Ovary (tissue), 9 donors: Measurements from ENCODE around the gene ADORA1. TPM values are rescaled to one million over a fixed set of nuclear protein-coding genes. Genes with fewer than 3 reads are reported as not detected.

Experiments used
- DNase-seq, 5 donors: peaks; one replicate each; pipeline ENCODE4 v3.0.0-alpha.2; 2019 to 2020
- H3K27ac ChIP-seq, 2 donors: fragments of 200-600 bp; one replicate each; pipeline versions ENCODE4 v1.5.1 to v1.8.0; 2019 to 2022
- H3K27me3 ChIP-seq: fragments of 200-600 bp; one replicate; pipeline ENCODE4 v1.8.0; 2022
- H3K36me3 ChIP-seq: fragments of 200-600 bp; sonication (generic); one replicate; pipeline ENCODE4 v1.5.1; 2019
- H3K4me1 ChIP-seq: one replicate; pipeline ENCODE4 v1.8.1; 2013; ENCODE audit warnings: mild to moderate bottlenecking, moderate library complexity; ENCODE audit not compliant: insufficient read depth
- H3K4me3 ChIP-seq: fragments of 200-600 bp; sonication (generic); one replicate; pipeline ENCODE4 v1.5.1; 2017
- H3K9me3 ChIP-seq, 2 donors: fragments of 200-600 bp in 1 of 2; sonication (generic) in 1 of 2; one replicate each; pipeline versions ENCODE4 v1.5.1 to v1.8.1; 2013 to 2019; ENCODE audit warnings: mild to moderate bottlenecking in 1 of 2, moderate library complexity in 1 of 2
- EP300 ChIP-seq: sonication (generic); formaldehyde crosslinking; IDR thresholded peaks from one replicate; pipeline ENCODE4 v1.6.1; 2017; ENCODE audit warnings: antibody characterized with exemption
- POLR2A ChIP-seq: fragments of 450-650 bp; IDR thresholded peaks from one replicate; pipeline ENCODE4 v1.6.1; 2017; ENCODE audit warnings: antibody characterized with exemption, mild to moderate bottlenecking, moderate library complexity
- WGBS, 3 donors: extraction: QIAGEN DNeasy Blood & Tissue Kit in 1 of 3; methylation state at CpG; one replicate each; pipeline versions ENCODE4 v1.1.5 to v1.1.7; 2013 to 2017; 5-methylcytosine and 5-hydroxymethylcytosine counted together
- intact Hi-C, 4 donors: fragments of 100-400 bp; cut with DNase I; formaldehyde crosslinking; loops; one replicate each; pipeline versions ENCODE4 v1.11.0 to v1.15.1; 2022 to 2023
- polyA plus RNA-seq, 2 donors: library from polyadenylated mRNA; stranded (reverse); fragments of 200-250 nt in 1 of 2; fragments of 350-450 nt in 1 of 2; fragmentation: Illumina TruSeq in 1 of 2; extraction: RNeasy Lipid Tissue Mini Kit (QIAGEN cat#74804) in 1 of 2; gene quantifications; one replicate each; pipeline ENCODE4 v1.2.3, GENCODE V29; 2013 to 2014
- total RNA-seq, 7 donors: library from RNA; depleted of rRNA in 2 of 7; stranded (reverse); fragments of >200 nt in 2 of 7; fragmentation: NEBNext Ultra II Directional in 3 of 7; extraction: Animal tissue kit (Norgen Biotek cat#: 25700) in 3 of 7; gene quantifications; one replicate each; pipeline versions ENCODE4 v1.1.0 to v1.2.4, GENCODE V29; 2016 to 2023
- TF ChIP-seq, protein P1 (sequence below), 3 donors: fragments of 450-650 bp in 2 of 3; fragments of 200-600 bp in 1 of 3; IDR thresholded peaks; one replicate each; pipeline versions ENCODE4 v1.5.1 to v1.8.0; 2016 to 2022; ENCODE audit warnings: antibody characterized with exemption in 3 of 3, mild to moderate bottlenecking in 1 of 3
- donor health status: DM: no; HTN: no; CAD: no; lungs with moderate emphysema.
- donor health status: DM: no; HTN: no; CAD: no.
- donor health status: Bipolar disorder and iron deficiency.
- donor health status: DM: yes; HTN: yes; CAD: no.
- donor health status: DM: no; HTN: no; CAD: no.
- donor health status: DM: yes; HTN: yes; CAD: no.

The ADORA1 gene
- total and polyA plus RNA-seq, 9 donors, result 0.15 to 1.3 (median 0.60) TPM

DNA sequence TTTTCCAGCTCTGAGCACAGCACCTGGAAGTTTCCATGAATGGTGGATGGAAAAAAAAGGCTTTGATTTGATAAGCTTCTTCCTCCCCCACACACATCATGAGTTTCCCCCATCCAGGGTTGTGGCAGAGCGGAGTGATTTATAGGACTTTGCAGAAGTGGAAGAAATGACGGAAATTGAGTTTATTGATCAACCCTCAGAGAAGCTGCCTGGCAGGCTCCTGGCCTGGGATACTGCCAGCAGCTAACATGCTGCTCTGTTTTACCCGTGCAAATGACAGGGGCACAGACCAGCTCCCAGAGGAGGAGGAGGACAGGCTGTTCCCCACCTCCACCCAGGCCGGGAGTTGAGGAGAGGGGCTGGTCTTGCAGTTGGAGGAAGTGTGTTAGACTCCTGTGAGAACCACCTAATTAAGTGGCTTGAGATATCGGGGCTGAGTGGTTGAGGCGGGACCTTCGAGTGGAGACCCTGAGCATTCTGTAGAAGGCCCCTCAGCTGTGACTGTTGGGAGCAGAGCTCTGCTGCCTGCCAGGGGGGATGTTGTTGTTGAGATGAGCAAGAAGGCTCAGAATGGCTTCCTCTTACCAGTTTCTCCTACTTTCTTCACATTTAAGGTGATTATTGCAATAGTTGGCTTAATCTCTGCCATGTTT is 21.8 kb downstream of the ADORA1 start:
- no peak for DNase-seq
- H3K4me3 ChIP-seq, result no peak overlapping the region
- H3K27ac ChIP-seq, result no peak overlapping the region
- no peaks in the 10 kb centered on the region for H3K9me3 ChIP-seq
- TF ChIP-seq, protein P1, sequence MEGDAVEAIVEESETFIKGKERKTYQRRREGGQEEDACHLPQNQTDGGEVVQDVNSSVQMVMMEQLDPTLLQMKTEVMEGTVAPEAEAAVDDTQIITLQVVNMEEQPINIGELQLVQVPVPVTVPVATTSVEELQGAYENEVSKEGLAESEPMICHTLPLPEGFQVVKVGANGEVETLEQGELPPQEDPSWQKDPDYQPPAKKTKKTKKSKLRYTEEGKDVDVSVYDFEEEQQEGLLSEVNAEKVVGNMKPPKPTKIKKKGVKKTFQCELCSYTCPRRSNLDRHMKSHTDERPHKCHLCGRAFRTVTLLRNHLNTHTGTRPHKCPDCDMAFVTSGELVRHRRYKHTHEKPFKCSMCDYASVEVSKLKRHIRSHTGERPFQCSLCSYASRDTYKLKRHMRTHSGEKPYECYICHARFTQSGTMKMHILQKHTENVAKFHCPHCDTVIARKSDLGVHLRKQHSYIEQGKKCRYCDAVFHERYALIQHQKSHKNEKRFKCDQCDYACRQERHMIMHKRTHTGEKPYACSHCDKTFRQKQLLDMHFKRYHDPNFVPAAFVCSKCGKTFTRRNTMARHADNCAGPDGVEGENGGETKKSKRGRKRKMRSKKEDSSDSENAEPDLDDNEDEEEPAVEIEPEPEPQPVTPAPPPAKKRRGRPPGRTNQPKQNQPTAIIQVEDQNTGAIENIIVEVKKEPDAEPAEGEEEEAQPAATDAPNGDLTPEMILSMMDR (IDR thresholded peaks at IDR 0.05), result no peak
- TF ChIP-seq EP300 (no peak), POLR2A (no peak)
- H3K4me1 ChIP-seq, result no peaks in the 10 kb centered on the region
- H3K36me3 ChIP-seq, result no peaks in the 10 kb centered on the region
- 72 to 85% (median 78%) methylated on average over 7 of the region's 7 CpGs for WGBS, 3 donors
- H3K27me3 ChIP-seq, result no peaks in the 10 kb centered on the region
- intact Hi-C loops, result no loop called here

DNA sequence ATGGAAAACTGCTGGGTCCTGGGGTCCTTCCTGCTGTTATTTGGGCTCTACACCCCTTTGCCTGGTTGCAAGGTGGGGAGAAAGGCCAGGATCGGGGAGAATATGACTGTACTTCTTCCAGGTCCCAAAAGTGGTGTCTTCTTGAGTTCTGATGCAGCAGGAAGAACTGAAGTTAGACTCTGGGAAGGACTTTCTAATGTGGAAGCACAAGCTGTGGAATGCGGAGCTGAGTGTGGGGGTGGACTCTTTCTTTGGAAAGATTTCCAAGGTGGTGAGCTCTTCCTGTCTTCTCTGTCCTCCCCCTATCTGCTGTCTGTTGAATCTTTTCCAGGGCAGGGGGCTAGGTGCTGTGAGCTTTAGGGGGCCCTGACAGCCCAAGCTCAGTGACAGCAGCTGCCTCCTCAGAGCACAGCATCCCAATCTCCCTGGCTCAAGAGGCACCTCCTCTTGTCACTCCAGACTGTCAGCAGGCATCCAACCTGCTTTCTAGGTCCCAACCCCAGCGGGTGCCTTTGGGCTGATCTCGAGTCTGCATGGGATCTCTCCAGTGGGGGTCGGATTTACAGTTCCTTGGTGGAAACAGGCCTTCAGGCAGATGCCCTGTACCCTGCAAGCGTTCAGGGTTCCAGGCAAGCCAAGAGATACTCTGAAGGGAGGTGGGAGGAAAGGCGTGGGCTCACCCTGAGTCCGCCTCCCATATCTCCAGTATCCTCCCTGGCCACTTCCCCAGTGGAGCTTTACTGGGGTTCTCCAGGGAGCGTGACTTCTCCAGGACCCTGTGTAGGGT is 23.2 kb downstream of the ADORA1 start:
- H3K4me1 ChIP-seq, result no peaks in the 10 kb centered on the region
- no peak overlapping the region for H3K4me3 ChIP-seq
- no peak for TF ChIP-seq POLR2A
- TF ChIP-seq EP300, result no peak
- TF ChIP-seq, protein P1 (IDR thresholded peaks at IDR 0.05), result no peak
- intact Hi-C loops, result loop anchor here in 1 of 4 donors (5.0 kb wide), 1 partner anchor 1263 kb away; the partner anchor contains the start of gene SHISA4
- no peaks in the 10 kb centered on the region for H3K27me3 ChIP-seq
- no peaks in the 10 kb centered on the region for H3K9me3 ChIP-seq
- 30 to 43% (median 38%) methylated on average over 9 of the region's 9 CpGs for WGBS, 3 donors
- DNase-seq, result no peak
- H3K27ac ChIP-seq, result no peak overlapping the region
- H3K36me3 ChIP-seq, result no peaks in the 10 kb centered on the region

DNA sequence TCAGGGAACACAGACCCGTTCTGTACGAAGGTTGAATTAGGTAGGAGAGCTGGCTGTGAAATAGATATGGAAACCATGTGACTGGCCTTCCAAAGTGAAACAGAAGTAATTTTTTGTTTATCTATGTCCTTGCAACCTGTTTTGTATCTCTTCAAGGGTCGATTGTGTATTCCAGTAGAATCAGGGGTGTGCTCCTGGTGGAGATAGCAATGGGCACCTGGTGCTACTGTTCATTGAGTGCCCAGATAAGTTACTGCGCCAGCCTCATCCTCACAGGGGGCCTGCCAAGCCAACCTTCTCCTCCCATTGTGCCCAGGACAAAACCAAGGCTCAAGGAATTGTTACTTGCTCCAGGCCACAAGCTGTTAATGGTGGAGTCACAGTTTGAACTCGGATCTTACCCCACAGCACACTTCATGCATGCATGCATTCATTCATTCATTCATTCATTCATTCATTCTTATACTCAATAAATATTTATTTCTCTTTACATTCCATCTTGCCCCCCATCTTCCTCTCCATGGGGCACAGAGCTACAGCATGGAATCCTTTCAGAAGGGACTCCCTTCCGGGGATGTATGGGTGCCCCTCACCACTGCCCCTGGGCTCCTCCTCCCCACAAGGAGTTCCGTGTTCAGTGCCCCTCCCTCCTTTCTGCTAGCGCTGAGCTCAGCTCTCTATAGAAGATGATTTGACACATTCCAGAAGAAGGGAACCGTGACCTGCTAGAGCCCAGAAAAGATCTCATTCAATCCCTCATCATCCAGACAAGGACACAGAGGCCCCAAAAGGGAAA is 24.0 kb downstream of the ADORA1 start:
- Histone ChIP-seq H3K36me3 (no peaks in the 10 kb centered on the region), H3K4me3 (no peak overlapping the region), H3K27ac (no peak overlapping the region), H3K27me3 (no peaks in the 10 kb centered on the region), H3K4me1 (no peaks in the 10 kb centered on the region), H3K9me3 (no peaks in the 10 kb centered on the region)
- no peak for TF ChIP-seq POLR2A
- TF ChIP-seq EP300, result no peak
- TF ChIP-seq, protein P1 (IDR thresholded peaks at IDR 0.05), result no peak
- 47 to 60% (median 56%) methylated on average over 9 of the region's 9 CpGs for WGBS, 3 donors
- intact Hi-C loops, result loop anchor here in 1 of 4 donors (5.0 kb wide), 1 partner anchor 1264 kb away; the partner anchor contains the start of gene SHISA4
- DNase-seq, result no peak
